GM19324 (cell line): ENCODE data around the gene EPB41L1.

ENCODE experiments used
- ATAC-seq: cut with Tn5 transposase; IDR thresholded peaks from one replicate; pipeline ENCODE4 v1.9.1; 2021; ENCODE audit warnings: mild to moderate bottlenecking, moderate library complexity; ENCODE audit not compliant: unreplicated experiment, low FRiP score

EPB41L1 gene

GRCh38 chr20:36216314-36217025, 61.9 kb downstream of the EPB41L1 start:
- ATAC-seq = no peak

- no peak for ATAC-seq
Measured at GRCh38 chr20:36217226-36217625, 62.7 kb downstream of the EPB41L1 start.

- ATAC-seq = no peak
Measured at GRCh38 chr20:36218380-36219064, 64.0 kb downstream of the EPB41L1 start.

GRCh38 chr20:36219671-36220220, 65.2 kb downstream of the EPB41L1 start:
- ATAC-seq = no peak

- ATAC-seq = no peak
Measured at GRCh38 chr20:36225666-36226065, 71.1 kb downstream of the EPB41L1 start.

GRCh38 chr20:36228770-36229169, 74.2 kb downstream of the EPB41L1 start:
- no peak for ATAC-seq

GRCh38 chr20:36230019-36230418, 75.5 kb downstream of the EPB41L1 start:
- no peak for ATAC-seq

- ATAC-seq = no peak
Measured at GRCh38 chr20:36231331-36231730, 76.8 kb downstream of the EPB41L1 start.

GRCh38 chr20:36234771-36235320, 80.3 kb downstream of the EPB41L1 start:
- ATAC-seq = no peak

GRCh38 chr20:36235892-36236785, 81.6 kb downstream of the EPB41L1 start, which contains the start of gene AAR2:
TSS of gene AAR2 (plus strand) at chr20:36236478. CDS start at chr20:36239869, 3,391 bp downstream.
- peak; percentile 68 for ATAC-seq

GRCh38 chr20:36236786-36237121, 82.2 kb downstream of the EPB41L1 start:
- no peak for ATAC-seq

GRCh38 chr20:36237477-36237876, 82.9 kb downstream of the EPB41L1 start:
- ATAC-seq = no peak

GRCh38 chr20:36238153-36238552, 83.6 kb downstream of the EPB41L1 start:
- no peak for ATAC-seq

- no peak for ATAC-seq
Measured at GRCh38 chr20:36238760-36239159, 84.2 kb downstream of the EPB41L1 start.

GRCh38 chr20:36240076-36240475, 85.5 kb downstream of the EPB41L1 start:
- ATAC-seq = no peak

GRCh38 chr20:36241678-36242077, 87.1 kb downstream of the EPB41L1 start:
- no peak for ATAC-seq

- no peak for ATAC-seq
Measured at GRCh38 chr20:36243726-36244125, 89.2 kb downstream of the EPB41L1 start.

- no peak for ATAC-seq
Measured at GRCh38 chr20:36246401-36246800, 91.9 kb downstream of the EPB41L1 start.

- ATAC-seq = no peak
Measured at GRCh38 chr20:36248836-36249235, 94.3 kb downstream of the EPB41L1 start.

- no peak for ATAC-seq
Measured at GRCh38 chr20:36249450-36249849, 94.9 kb downstream of the EPB41L1 start.

- no peak for ATAC-seq
Measured at GRCh38 chr20:36251426-36251825, 96.9 kb downstream of the EPB41L1 start.
